ENCODE results near the gene ZNF565. TPM values are rescaled to one million over a fixed set of nuclear protein-coding genes. Genes with fewer than 3 reads are reported as not detected.
"Not testable (repeated sequence)": the region's sequence is repeated elsewhere in the genome, so short reads cannot be mapped to it uniquely, and the experiment has no call there.

Gene ZNF565
- total and polyA plus RNA-seq, 3 experiments from 2014 or later = 2.1 to 6.4 (median 2.5) TPM

DNA sequence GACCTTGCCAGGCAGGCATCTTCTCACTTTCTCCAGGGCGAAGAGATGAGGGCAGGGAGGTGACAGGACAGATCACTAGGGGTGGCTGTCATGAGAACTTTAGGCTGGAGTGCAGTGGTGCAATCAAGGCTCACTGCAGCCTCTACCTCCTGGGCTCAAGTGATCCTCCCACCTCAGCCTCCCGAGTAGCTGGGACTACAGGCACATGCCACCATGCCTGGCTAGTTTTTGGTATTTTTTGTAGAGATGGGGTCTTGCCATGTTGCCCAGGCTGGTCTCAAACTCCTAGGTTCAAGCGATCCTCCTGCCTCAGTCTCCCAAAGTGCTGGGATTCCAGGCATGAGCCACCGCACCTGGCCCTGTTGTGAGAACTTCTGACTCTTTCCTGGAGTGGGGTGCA, 79.6 kb downstream of the ZNF565 start:
- H3K27ac Mint-ChIP-seq; H3K4me1 ChIP-seq (ENCODE audit: insufficient read depth, low read length); H3K4me3 ChIP-seq (ENCODE audit: low read length); H3K36me3 ChIP-seq (ENCODE audit: insufficient read depth, low read length); DNase-seq; H3K4me3 Mint-ChIP-seq; H3K27me3 Mint-ChIP-seq; H3K27ac ChIP-seq (ENCODE audit: low read depth, low read length); POLR2A ChIA-PET; H3K9me3 ChIP-seq (ENCODE audit: low read length); H3K9me3 Mint-ChIP-seq; H3K27me3 ChIP-seq (ENCODE audit: insufficient read depth, low read length, poor library complexity, severe bottlenecking); H3K36me3 Mint-ChIP-seq: not testable (repeated sequence)
- peaks cover 16 to 21% (median 17%) of the 10 kb centered on the region in 3 donors for H3K4me1 Mint-ChIP-seq
- CTCF ChIA-PET = interaction anchor here (1.1 kb wide), 1 partner anchor 38 kb away, joined by 3 read pairs; no protein-coding TSS in a partner anchor

Other genes with a start within 250 kb of the ZNF565 start
- gene SDHAF1, start 219.5 kb downstream of the ZNF565 start, total RNA-seq = 10 to 100 TPM; 21.0 to 21.9 TPM
- 54.2 TPM for gene SDHAF1, start 219.5 kb downstream of the ZNF565 start, polyA plus RNA-seq
- gene SYNE4, start 205.9 kb downstream of the ZNF565 start, total RNA-seq = 1 to 10 TPM; 1.2 to 1.9 TPM
- gene SYNE4, start 205.9 kb downstream of the ZNF565 start, polyA plus RNA-seq = not detected
- gene ALKBH6, start 200.5 kb downstream of the ZNF565 start, total RNA-seq = 10 to 100 TPM; 37.2 to 41.3 TPM
- 21.2 TPM for gene ALKBH6, start 200.5 kb downstream of the ZNF565 start, polyA plus RNA-seq
- under 1 TPM; 0.29 to 0.33 TPM for gene CLIP3, start 181.8 kb downstream of the ZNF565 start, total RNA-seq
- gene CLIP3, start 181.8 kb downstream of the ZNF565 start, polyA plus RNA-seq = 0.39 TPM
- gene THAP8, start 160.4 kb downstream of the ZNF565 start, total RNA-seq = 1 to 10 TPM; 1.3 to 1.9 TPM
- 8.5 TPM for gene THAP8, start 160.4 kb downstream of the ZNF565 start, polyA plus RNA-seq
- 10 to 100 TPM; 15.7 to 15.8 TPM for gene WDR62, start 159.8 kb downstream of the ZNF565 start, total RNA-seq
- gene WDR62, start 159.8 kb downstream of the ZNF565 start, polyA plus RNA-seq = 0.37 TPM
- gene OVOL3, start 103.5 kb downstream of the ZNF565 start, total RNA-seq = not detected
- gene OVOL3, start 103.5 kb downstream of the ZNF565 start, polyA plus RNA-seq = not detected
- 100 to 1,000 TPM; 118 to 131 TPM for gene POLR2I, start 99.8 kb downstream of the ZNF565 start, total RNA-seq
- gene POLR2I, start 99.8 kb downstream of the ZNF565 start, polyA plus RNA-seq = 159 TPM
- 100 to 1,000 TPM; 135 to 137 TPM for gene TBCB, start 99.2 kb downstream of the ZNF565 start, total RNA-seq
- 261 TPM for gene TBCB, start 99.2 kb downstream of the ZNF565 start, polyA plus RNA-seq
- 100 to 1,000 TPM; 415 to 432 TPM for gene CAPNS1, start 74.6 kb downstream of the ZNF565 start, total RNA-seq
- 167 TPM for gene CAPNS1, start 74.6 kb downstream of the ZNF565 start, polyA plus RNA-seq
- gene COX7A1, start 62.2 kb downstream of the ZNF565 start, total RNA-seq = not detected
- gene COX7A1, start 62.2 kb downstream of the ZNF565 start, polyA plus RNA-seq = not detected
- gene ZNF146, start 441 bp upstream of the ZNF565 start, total RNA-seq = 100 to 1,000 TPM; 122 to 129 TPM
- gene ZNF146, start 441 bp upstream of the ZNF565 start, polyA plus RNA-seq = 80.6 TPM
- gene ZFP14, start 164.5 kb upstream of the ZNF565 start, total RNA-seq = 1 to 10 TPM; 2.1 to 3.9 TPM
- gene ZFP14, start 164.5 kb upstream of the ZNF565 start, polyA plus RNA-seq = 4.5 TPM
- 1 to 10 TPM; 4.9 to 6.2 TPM for gene ZFP82, start 204.0 kb upstream of the ZNF565 start, total RNA-seq
- gene ZFP82, start 204.0 kb upstream of the ZNF565 start, polyA plus RNA-seq = 12.8 TPM

All from CD8-positive, alpha-beta memory T cell (primary cell).